Measurements from ENCODE around the gene VPS52. TPM values are rescaled to one million over a fixed set of nuclear protein-coding genes. Genes with fewer than 3 reads are reported as not detected.

Gene VPS52
- total RNA-seq, 1 experiment from 2014 or later: 47.1 TPM

DNA sequence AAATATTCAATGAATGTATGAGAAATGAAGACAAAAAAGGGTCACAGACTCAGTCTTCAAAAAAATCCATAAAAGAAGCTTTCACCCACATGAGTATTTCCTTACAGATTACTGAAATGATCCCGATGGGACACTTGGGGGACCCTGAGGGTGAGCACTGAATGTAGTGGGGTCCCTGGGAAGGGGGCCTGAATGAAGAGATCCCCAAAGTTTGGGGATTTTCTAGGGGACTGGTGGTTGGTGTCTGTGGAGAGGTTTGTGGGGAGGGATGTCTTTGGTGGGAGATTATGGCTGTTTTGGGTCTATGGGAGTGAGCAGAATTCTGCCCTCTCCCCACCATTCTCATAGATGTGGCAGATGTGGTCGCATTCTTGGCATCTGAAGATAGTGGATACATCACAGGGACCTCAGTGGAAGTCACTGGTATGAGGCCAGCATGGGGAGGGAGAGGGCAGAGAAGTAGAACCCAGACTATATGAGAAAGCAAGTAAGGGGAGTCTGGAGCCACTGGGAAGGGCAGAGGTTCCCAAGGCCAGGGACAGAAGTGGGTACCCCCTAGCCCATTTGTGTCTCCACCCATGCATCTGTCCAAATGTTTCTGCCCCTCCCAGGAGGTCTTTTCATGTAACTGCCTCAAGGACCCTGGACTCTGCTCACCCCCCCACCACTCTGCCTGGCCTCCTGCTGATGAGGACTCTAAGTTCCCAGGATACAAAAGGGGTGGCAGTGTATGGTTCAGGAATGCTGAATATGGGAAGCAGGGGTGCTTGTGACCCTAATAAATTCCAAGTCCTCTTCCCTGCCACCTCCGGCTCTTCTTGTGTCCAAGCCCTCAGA lies 65.4 kb downstream of the VPS52 start:
- Histone ChIP-seq H3K27me3 (ENCODE audit: insufficient read depth, low read length) (peaks cover 23% of the 10 kb centered on the region; the same call in 1 of the 2 replicates), H2BK15ac (ENCODE audit: low read depth, low read length) (no peak overlapping the region), H2BK20ac (ENCODE audit: low read depth, low read length, poor library complexity, severe bottlenecking) (no peak overlapping the region), H3K9ac (ENCODE audit: extremely low read depth, insufficient read length, low read length) (no peak overlapping the region), H3K23me2 (ENCODE audit: insufficient read length, low read depth, low read length, poor library complexity, severe bottlenecking) (peaks cover 20% of the 10 kb centered on the region), H2AK5ac (ENCODE audit: insufficient read length, low read length) (no peak overlapping the region), H3K27ac (ENCODE audit: insufficient read length, low read depth, low read length) (no peak overlapping the region), H3K9me3 (ENCODE audit: control insufficient read depth, low read depth, low read length) (no peaks in the 10 kb centered on the region), H4K5ac (ENCODE audit: insufficient read length, low read depth, low read length) (no peak overlapping the region), H3K23ac (ENCODE audit: insufficient read length, low read depth, low read length) (no peak overlapping the region), H2BK12ac (ENCODE audit: insufficient read length, low read depth, low read length) (no peak overlapping the region), H4K20me1 (ENCODE audit: control insufficient read depth, insufficient read depth, insufficient read length) (peaks cover 3% of the 10 kb centered on the region), H2BK120ac (ENCODE audit: low read depth, low read length, poor library complexity, severe bottlenecking) (no peak overlapping the region), H4K8ac (replicated peaks; ENCODE audit: insufficient read length, low read depth, low read length) (no peak overlapping the region), H3T11ph (ENCODE audit: low read length) (no peak overlapping the region), H2BK5ac (ENCODE audit: insufficient read length, low read length) (no peak overlapping the region), H3K4ac (ENCODE audit: low read depth, low read length) (no peak overlapping the region), H3K79me2 (ENCODE audit: insufficient read depth, low read length) (peaks cover 3% of the 10 kb centered on the region; the same call in 1 of the 2 replicates), H3K56ac (ENCODE audit: insufficient read length, low read depth, low read length) (no peak overlapping the region), H3K4me2 (ENCODE audit: insufficient read depth, insufficient read length, low read length) (no peak overlapping the region), H3K79me1 (ENCODE audit: insufficient read depth, low read depth, low read length, poor library complexity, severe bottlenecking) (no peaks in the 10 kb centered on the region), H3K14ac (ENCODE audit: insufficient read depth, low read length) (no peak overlapping the region), H3K18ac (ENCODE audit: insufficient read length, low read depth, low read length) (no peak overlapping the region), H2AFZ (ENCODE audit: low read length) (no peak overlapping the region), H4K91ac (ENCODE audit: insufficient read length, low read depth, low read length) (no peak overlapping the region), H3K4me1 (ENCODE audit: insufficient read depth, low read length) (peaks cover 10% of the 10 kb centered on the region; the same call in 1 of the 2 replicates)
- TF ChIP-seq, protein P1, sequence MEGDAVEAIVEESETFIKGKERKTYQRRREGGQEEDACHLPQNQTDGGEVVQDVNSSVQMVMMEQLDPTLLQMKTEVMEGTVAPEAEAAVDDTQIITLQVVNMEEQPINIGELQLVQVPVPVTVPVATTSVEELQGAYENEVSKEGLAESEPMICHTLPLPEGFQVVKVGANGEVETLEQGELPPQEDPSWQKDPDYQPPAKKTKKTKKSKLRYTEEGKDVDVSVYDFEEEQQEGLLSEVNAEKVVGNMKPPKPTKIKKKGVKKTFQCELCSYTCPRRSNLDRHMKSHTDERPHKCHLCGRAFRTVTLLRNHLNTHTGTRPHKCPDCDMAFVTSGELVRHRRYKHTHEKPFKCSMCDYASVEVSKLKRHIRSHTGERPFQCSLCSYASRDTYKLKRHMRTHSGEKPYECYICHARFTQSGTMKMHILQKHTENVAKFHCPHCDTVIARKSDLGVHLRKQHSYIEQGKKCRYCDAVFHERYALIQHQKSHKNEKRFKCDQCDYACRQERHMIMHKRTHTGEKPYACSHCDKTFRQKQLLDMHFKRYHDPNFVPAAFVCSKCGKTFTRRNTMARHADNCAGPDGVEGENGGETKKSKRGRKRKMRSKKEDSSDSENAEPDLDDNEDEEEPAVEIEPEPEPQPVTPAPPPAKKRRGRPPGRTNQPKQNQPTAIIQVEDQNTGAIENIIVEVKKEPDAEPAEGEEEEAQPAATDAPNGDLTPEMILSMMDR (conservative IDR thresholded peaks at IDR 0.05): no peak
- Mint-ChIP-seq H3K9me3 (no peaks in the 10 kb centered on the region; a peak in 1 of 5 replicates), H3K4me1 (peaks cover 42 to 46% of the 10 kb centered on the region in 2 experiments), H3K27me3 (ENCODE audit: low read depth) (peaks cover 46% of the 10 kb centered on the region), H3K27ac (no peak overlapping the region), H3K36me3 (ENCODE audit: insufficient read depth in 1 of 3, low read depth in 3 of 3) (peaks cover 31 to 46% (median 40%) of the 10 kb centered on the region in 3 experiments), H3K4me3 (peak overlapping the region in 1 of 2 experiments; percentile 95; a peak in 3 of 5 replicates)
- WGBS (ENCODE audit: extremely low coverage, insufficient read length, low lambda C conversion rate): no CpG with 5 or more reads among the region's 3 CpGs
- no peak for DNase-seq
